Measurements from ENCODE around the gene PCDH9. TPM values are rescaled to one million over a fixed set of nuclear protein-coding genes. Genes with fewer than 3 reads are reported as not detected.

PCDH9 gene
- polyA plus RNA-seq, 1 experiment = 3.3 TPM

DNA sequence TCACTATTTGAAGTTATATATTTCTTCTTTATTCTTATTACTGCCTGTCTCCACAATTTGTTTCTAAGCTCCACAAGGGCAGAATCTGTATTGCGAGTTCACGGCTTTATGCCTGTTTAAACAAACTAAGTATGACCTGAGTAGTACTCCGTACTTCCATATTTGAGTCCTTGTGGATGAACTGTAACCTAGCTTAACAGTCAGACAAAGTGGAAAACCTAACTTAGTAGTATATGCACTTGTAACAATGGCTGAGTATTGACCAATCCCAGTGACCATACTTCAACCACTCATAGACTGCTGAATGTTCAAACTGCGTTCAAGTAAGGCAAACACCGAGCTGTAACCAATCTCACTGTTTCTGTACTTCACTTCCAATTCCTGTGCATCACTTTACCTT lies 292.7 kb downstream of the PCDH9 start:
- no peak overlapping the region for H3K27ac ChIP-seq (ENCODE audit: low read depth, low read length)
- TF ChIP-seq, protein P1, sequence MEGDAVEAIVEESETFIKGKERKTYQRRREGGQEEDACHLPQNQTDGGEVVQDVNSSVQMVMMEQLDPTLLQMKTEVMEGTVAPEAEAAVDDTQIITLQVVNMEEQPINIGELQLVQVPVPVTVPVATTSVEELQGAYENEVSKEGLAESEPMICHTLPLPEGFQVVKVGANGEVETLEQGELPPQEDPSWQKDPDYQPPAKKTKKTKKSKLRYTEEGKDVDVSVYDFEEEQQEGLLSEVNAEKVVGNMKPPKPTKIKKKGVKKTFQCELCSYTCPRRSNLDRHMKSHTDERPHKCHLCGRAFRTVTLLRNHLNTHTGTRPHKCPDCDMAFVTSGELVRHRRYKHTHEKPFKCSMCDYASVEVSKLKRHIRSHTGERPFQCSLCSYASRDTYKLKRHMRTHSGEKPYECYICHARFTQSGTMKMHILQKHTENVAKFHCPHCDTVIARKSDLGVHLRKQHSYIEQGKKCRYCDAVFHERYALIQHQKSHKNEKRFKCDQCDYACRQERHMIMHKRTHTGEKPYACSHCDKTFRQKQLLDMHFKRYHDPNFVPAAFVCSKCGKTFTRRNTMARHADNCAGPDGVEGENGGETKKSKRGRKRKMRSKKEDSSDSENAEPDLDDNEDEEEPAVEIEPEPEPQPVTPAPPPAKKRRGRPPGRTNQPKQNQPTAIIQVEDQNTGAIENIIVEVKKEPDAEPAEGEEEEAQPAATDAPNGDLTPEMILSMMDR (IDR thresholded peaks at IDR 0.05; ENCODE audit: low read depth, low read length) = no peak
- POLR2A ChIA-PET = no interaction called here
- no peak for DNase-seq (ENCODE audit: low read depth, low spot score)
- no peak overlapping the region for H3K4me3 ChIP-seq (ENCODE audit: low read depth, low read length)
- H3K27me3 ChIP-seq (ENCODE audit: control insufficient read depth, insufficient read depth, low read length) = no peaks in the 10 kb centered on the region
- peaks cover 3% of the 10 kb centered on the region; the same call in 1 of the 2 replicates for H3K9me3 ChIP-seq (ENCODE audit: control insufficient read depth, insufficient read depth, low read length)
- CTCF ChIA-PET = interaction anchor here (0.6 kb wide), 1 partner anchor 51 kb away, joined by 7 read pairs; no protein-coding TSS in a partner anchor

DNA sequence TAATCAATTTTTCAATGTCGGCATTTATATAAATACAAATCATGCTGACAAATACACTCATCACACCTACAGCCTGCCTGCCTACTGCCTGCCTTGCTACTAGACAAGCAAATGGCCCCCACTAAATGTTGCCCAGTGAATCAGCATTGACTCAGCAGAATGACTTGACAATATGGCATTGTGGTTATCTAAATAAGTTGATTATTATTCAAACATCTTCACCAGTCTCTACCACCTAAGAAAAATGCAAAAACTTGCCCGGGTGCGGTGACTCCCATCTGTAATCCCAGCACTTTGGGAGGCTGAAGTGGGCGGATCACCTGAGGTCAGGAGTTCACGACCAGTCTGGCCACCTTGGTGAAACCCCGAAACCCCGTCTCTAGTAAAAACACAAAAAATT lies 296.1 kb downstream of the PCDH9 start:
- POLR2A ChIA-PET = no interaction called here
- TF ChIP-seq, protein P1 (IDR thresholded peaks at IDR 0.05; ENCODE audit: low read depth, low read length) = no peak
- H3K27me3 ChIP-seq (ENCODE audit: control insufficient read depth, insufficient read depth, low read length) = no peaks in the 10 kb centered on the region
- H3K4me3 ChIP-seq (ENCODE audit: low read depth, low read length) = no peak overlapping the region
- H3K9me3 ChIP-seq (ENCODE audit: control insufficient read depth, insufficient read depth, low read length) = peaks cover 3% of the 10 kb centered on the region; the same call in 1 of the 2 replicates
- CTCF ChIA-PET = no interaction called here
- no peak overlapping the region for H3K27ac ChIP-seq (ENCODE audit: low read depth, low read length)
- peak; percentile 46 for DNase-seq (ENCODE audit: low read depth, low spot score)

DNA sequence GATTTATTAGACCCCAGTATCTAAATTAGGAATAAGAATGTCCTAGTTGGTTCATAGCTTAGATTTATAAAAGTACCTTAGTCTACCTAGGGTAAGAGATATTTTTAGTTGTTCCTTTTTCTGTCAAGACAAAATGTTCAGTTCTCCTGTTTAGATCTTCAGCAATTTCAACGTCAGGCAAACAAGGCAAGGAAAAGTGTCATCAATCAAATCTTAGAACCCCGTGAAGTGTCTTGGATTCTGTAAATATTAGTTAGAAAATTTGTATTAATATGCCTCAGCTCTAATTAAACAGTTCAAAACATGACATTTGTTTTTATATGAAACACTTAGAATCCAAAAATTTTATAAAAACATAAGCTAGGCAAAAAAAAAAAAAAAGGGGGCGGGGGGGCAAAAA lies 296.6 kb downstream of the PCDH9 start:
- ChIA-PET CTCF (no interaction called here), POLR2A (no interaction called here)
- peaks cover 3% of the 10 kb centered on the region; the same call in 1 of the 2 replicates for H3K9me3 ChIP-seq (ENCODE audit: control insufficient read depth, insufficient read depth, low read length)
- TF ChIP-seq, protein P1 (IDR thresholded peaks at IDR 0.05; ENCODE audit: low read depth, low read length) = no peak
- DNase-seq (ENCODE audit: low read depth, low spot score) = no peak
- H3K27ac ChIP-seq (ENCODE audit: low read depth, low read length) = no peak overlapping the region
- no peaks in the 10 kb centered on the region for H3K27me3 ChIP-seq (ENCODE audit: control insufficient read depth, insufficient read depth, low read length)
- H3K4me3 ChIP-seq (ENCODE audit: low read depth, low read length) = no peak overlapping the region

DNA sequence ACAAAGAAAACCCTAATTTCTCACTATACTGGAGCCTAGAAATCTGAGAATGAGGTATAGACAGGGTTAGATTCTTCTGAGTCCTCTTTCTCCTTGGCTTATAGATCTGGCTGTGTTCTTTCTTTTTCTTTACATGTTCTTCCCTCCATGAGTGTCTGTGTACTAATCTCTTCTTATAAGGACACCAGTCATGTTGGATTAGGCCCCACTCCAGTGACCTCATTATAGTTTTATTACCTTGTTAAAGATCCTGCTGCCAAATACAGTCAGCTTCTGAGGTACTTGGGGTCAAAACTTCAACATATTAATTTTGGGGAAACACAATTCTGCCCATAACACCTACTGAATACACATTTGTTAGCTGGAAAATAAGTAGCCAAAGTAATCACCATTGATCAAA lies 302.6 kb downstream of the PCDH9 start:
- TF ChIP-seq, protein P1 (IDR thresholded peaks at IDR 0.05; ENCODE audit: low read depth, low read length) = no peak
- Histone ChIP-seq H3K9me3 (ENCODE audit: control insufficient read depth, insufficient read depth, low read length) (no peaks in the 10 kb centered on the region), H3K27me3 (ENCODE audit: control insufficient read depth, insufficient read depth, low read length) (no peaks in the 10 kb centered on the region), H3K27ac (ENCODE audit: low read depth, low read length) (no peak overlapping the region), H3K4me3 (ENCODE audit: low read depth, low read length) (no peak overlapping the region)
- ChIA-PET POLR2A (no interaction called here), CTCF (no interaction called here)
- DNase-seq (ENCODE audit: low read depth, low spot score) = no peak

DNA sequence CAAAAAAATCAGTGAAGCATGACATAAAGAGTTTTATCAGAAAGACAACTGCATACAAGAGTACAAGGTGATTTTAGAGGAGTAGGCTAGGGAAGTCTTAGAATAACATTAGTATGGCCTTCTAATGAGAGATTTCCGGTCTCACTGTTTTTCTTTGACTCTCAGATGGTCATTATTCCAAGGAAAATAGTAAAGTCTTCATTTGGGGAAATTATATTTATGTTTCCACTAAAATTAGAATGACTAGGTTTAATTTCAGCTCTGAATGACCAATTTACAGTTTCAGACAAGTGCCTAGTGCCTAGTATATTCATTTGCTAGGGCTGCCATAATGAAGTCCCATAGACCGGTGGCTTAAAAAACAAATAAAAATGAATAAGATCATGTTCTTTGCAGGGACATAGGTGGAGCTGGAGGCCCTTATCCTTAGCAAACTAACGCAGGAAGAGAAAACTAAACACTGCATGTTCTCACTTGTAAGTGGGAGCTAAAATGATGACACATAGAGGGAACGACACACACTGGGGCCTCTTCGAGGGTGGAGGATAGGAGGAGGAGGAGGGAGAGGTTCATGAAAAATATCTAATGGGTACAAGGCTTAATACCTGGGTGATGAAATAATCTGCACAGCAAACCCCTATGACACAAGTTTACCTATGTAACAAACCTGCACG lies 303.1 kb downstream of the PCDH9 start:
- POLR2A ChIA-PET = no interaction called here
- Histone ChIP-seq H3K27me3 (ENCODE audit: control insufficient read depth, insufficient read depth, low read length) (no peaks in the 10 kb centered on the region), H3K9me3 (ENCODE audit: control insufficient read depth, insufficient read depth, low read length) (no peaks in the 10 kb centered on the region), H3K4me3 (ENCODE audit: low read depth, low read length) (no peak overlapping the region), H3K27ac (ENCODE audit: low read depth, low read length) (no peak overlapping the region)
- CTCF ChIA-PET = no interaction called here
- DNase-seq (ENCODE audit: low read depth, low spot score) = no peak
- TF ChIP-seq, protein P1 (IDR thresholded peaks at IDR 0.05; ENCODE audit: low read depth, low read length) = no peak

All from AG04450 (cell line).